ENCODE measurements around the gene ALK.

DNA sequence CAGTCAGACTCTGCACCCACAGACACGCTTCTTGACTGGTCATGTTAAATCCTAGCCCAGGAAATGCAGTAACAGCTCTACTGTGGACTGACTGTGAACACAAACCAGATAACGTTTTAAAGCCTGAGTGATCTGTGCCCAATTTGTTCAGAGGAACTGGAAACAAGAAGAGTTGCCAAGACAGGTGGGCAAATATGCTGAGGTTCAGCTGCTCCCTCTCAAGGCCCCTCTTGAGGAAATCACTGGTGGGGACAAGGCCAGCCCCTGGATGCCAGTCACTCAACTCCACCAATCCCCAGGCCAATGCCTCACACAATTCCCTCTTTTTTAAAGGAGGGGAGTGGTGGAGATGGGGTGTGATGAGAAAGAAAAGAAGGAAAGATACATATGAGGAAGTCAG lies 261.2 kb downstream of the ALK start:
- no peak for TF ChIP-seq POLR2AphosphoS5 (IDR thresholded peaks at IDR 0.05)
- no peak for TF ChIP-seq CTCF (IDR thresholded peaks at IDR 0.05)
- TF ChIP-seq POLR2A (IDR thresholded peaks at IDR 0.05) = no peak
